HG03280 (cell line): ENCODE data around the gene RMI1.
"Not testable (repeated sequence)": the region's sequence is repeated elsewhere in the genome, so short reads cannot be mapped to it uniquely, and the experiment has no call there.

ENCODE experiments used
- ATAC-seq: cut with Tn5 transposase; IDR thresholded peaks from one replicate; pipeline ENCODE4 v1.9.1; 2021; ENCODE audit warnings: mild to moderate bottlenecking, moderate library complexity; ENCODE audit not compliant: unreplicated experiment

Gene RMI1

DNA sequence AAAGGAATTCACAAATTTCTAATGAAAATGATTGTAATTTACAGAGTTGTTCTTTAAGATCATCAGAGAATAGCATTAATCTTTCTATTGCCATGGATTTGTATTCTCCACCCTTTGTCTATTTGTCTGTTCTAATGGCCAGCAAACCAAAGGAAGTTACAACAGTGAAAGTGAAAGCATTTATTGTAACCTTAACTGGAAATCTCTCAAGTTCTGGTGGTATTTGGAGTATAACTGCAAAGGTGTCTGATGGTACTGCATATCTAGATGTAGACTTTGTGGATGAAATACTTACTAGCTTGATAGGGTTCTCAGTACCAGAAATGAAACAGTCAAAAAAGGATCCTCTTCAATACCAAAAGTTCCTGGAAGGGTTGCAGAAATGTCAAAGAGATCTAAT is 21.7 kb downstream of the RMI1 start:
- no peak for ATAC-seq

DNA sequence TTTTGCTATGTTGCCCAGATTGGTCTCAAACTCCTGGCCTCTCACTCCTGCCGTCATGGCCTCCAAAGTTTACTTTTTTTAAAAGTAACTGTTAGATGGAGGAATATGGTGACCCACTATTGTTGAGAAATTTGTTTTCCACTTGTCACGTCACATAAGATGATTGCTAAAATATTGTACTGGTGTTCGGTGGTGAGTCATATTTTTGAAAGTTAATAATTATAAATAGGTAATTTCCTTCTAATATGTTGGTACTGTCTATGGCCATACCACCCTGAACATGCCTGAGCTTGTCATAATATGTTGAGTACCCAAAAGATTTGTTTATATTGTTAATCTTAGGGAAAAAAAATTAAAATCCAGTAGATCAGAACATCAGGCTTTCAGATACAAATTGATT is 22.6 kb downstream of the RMI1 start:
- no peak for ATAC-seq

DNA sequence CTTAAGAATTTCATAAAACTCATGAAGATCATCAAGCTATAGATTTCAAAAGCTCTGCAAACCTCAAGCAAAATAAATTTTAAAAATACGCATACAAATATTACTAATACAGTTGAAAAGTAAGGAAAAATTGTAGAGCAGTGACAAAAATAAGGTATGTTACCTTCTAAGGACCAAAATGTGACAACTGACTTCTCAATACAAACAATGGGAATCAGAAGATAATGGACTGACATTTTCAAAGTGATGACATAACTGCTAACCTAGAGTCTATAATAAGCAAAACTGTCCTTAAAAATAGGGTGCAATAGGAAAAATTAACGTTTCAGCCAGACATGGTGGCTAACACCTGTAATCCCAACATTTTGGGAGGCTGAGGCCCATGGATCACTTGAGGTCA is 27.1 kb downstream of the RMI1 start:
- no peak for ATAC-seq

DNA sequence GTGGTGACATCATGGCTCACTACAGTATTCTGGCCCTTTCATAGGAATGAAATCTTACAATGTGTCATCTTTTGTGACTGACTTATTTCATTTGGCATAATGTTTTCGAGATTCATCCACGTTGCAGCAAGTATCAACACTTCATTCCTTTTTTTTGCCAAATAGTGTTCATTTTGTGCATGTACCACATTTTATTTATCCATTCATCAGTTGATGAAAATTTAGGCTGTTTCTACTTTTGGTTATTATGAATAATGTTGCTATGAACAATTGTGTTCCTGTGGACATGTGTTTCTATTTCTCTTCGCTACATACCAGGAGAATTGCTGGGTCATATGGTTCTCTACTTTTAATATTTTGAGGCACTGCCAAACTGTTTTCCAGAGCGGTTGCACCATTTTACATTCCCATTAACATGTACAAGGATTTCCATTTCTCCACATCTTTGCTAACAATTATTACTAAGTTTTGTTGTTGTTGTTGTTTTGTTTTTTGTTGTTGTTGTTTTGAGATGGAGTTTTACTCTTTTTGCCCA is 43.5 kb downstream of the RMI1 start:
- no peak for ATAC-seq

DNA sequence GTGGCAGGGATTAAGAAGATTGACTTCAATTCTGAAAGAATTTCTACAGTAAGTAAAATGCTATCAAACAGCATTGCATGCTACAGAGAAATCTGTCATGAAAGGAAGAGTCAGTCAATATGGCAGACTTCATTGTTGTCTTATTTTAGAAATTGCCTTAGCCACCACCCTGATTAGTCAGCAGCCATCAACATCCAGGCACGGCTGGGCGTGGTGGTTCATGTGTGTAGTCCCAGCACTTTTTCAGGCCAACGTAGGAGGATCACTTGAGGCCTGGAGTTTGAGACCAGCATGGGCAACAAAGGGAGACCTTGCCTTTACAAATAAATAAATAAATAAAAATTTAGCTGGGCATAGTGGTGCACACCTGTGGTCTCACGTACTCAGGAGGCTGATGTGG is 46.6 kb downstream of the RMI1 start:
- ATAC-seq: no peak

DNA sequence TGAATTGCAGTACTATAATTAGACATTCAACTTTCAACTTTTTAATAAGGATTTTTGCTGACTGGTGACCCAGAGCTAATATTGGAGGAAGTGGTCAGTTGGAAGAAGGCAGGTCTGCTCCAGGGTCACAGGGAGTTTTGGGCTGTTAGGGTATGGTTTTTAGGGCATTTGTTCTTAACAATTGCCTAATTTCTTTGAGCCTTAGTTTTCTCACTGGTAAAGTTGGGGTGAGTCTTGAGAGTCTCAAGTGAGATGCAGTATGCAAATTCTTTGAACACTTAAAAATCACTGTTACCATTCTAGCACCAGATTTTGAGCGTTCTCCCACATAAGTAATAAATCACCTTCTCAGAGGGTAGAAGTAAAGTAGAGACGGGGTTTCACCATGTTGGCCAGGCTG is 50.9 kb downstream of the RMI1 start:
- ATAC-seq: no peak

DNA sequence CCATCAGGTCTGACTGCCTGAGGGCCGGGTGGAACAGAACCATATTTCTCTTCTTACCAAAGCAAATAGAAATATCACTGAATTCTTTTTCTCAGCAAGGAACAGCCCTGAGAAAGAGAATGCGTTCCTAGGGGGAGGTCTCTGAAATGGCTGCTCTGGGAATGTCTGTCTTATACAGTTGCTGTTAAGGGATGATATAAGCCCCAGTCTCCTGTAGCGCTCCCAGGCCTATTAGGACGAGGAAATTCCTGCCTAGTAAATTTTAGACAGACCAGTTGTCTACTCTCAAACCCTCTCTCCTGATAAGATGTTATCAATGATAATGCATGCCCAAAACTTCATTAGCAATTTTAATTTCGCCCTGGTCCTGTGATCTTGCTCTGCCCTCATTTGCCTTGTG is 61.3 kb downstream of the RMI1 start:
- not testable (repeated sequence) for ATAC-seq

DNA sequence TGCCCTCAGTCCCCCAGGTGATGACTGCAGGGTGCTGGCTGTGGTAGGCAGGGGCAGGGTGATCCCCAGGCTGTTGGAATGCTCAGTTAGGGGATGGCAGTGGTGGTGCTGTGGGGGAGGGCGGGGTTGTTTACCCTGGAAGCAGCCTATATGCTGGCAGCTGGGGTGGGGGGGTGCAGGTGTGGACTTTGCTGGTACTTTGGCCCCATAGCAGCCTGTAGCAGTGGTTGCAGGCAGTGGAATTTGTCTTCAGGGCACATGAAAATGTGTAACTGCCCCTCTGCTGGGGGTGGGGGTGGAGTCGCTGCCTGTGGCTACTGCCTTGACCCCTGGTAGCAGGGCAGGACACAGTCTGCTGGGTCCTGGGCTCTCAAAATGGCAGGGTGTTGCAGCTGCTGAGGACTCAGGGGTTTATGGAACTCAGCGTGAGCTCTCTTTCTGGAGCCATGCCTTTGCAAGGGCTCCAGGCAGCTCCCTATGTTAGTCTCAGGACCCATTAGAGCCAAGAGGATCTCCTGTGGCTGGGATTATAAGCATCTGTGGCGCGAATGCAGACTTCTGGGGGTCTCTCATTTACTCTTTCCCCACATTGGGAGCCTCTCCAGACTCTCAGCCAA is 65.0 kb downstream of the RMI1 start:
- no peak for ATAC-seq
